ENCODE data around the gene GSPT2.
"Not testable (repeated sequence)": the region's sequence is repeated elsewhere in the genome, so short reads cannot be mapped to it uniquely, and the experiment has no call there.

DNA sequence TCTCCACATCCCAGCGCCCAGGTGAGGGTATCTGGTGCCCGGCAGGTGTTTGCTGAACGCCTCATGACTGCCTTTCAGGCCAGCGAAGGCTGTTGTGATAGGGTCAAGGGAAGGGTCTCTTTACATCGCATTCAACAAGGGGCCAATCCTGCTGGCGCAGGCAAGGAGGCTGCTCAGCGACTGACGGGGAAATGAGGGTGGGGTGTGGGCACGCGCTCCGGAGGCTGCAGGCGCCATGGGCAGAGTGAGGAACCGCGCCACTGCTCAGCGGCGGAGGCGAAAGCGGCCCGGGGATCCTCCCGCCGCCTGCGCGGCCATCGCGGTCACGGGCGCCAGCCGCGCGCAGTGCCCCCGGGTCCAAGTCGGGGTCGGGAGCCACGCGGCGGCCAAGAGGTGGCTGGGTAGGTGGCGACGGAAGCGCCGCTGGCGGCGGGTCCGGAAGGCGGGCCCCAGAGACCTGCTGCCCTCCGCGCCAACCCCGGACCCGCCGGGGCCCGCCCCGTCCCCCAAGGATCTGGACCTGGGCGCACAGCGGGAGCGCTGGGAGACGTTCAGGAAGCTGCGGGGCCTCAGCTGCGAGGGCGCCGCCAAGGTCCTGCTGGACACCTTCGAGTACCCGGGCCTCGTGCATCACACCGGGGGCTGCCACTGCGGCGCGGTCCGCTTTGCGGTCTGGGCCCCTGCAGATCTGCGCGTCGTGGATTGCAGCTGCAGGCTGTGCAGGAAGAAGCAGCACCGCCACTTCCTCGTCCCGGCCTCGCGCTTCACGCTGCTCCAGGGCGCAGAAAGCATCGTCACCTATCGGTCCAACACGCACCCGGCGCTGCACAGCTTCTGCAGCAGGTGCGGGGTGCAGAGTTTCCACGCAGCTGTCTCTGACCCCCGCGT lies 32.7 kb upstream of the GSPT2 start, which contains the start of gene CENPVL1:
- not testable (repeated sequence) for TF ChIP-seq FOXA1, RAD21 (IDR thresholded peaks at IDR 0.05)
- TF ChIP-seq, protein P1, sequence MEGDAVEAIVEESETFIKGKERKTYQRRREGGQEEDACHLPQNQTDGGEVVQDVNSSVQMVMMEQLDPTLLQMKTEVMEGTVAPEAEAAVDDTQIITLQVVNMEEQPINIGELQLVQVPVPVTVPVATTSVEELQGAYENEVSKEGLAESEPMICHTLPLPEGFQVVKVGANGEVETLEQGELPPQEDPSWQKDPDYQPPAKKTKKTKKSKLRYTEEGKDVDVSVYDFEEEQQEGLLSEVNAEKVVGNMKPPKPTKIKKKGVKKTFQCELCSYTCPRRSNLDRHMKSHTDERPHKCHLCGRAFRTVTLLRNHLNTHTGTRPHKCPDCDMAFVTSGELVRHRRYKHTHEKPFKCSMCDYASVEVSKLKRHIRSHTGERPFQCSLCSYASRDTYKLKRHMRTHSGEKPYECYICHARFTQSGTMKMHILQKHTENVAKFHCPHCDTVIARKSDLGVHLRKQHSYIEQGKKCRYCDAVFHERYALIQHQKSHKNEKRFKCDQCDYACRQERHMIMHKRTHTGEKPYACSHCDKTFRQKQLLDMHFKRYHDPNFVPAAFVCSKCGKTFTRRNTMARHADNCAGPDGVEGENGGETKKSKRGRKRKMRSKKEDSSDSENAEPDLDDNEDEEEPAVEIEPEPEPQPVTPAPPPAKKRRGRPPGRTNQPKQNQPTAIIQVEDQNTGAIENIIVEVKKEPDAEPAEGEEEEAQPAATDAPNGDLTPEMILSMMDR (IDR thresholded peaks at IDR 0.05; ENCODE audit: low read depth, low read length, missing input control): not testable (repeated sequence)

All from liver (tissue), 3 donors.